IPS DF 6.9 (cell line): ENCODE data around the gene SLC12A3.

ENCODE experiments used
- DNase-seq: peaks from one replicate; pipeline ENCODE4 v3.0.0-alpha.2; 2013; ENCODE audit warnings: low read depth, low spot score
- H3K27ac ChIP-seq: one replicate; pipeline ENCODE4 v1.5.1; 2013; ENCODE audit warnings: low read length, control low read depth
- H3K27me3 ChIP-seq: 2 replicates; pipeline ENCODE4 v1.6.1; 2013; ENCODE audit warnings: mild to moderate bottlenecking, low read length; ENCODE audit not compliant: control insufficient read depth, insufficient read depth
- H3K36me3 ChIP-seq: 2 replicates; pipeline ENCODE4 v1.6.1; 2013; ENCODE audit warnings: low read length; ENCODE audit not compliant: control insufficient read depth, insufficient read depth
- H3K4me1 ChIP-seq: 2 replicates; pipeline ENCODE4 v1.6.1; 2013; ENCODE audit warnings: low read length; ENCODE audit not compliant: control insufficient read depth, insufficient read depth
- H3K4me3 ChIP-seq: 2 replicates; pipeline ENCODE4 v1.5.1; 2013; ENCODE audit warnings: mild to moderate bottlenecking, low read length
- H3K9me3 ChIP-seq: 2 replicates; pipeline ENCODE4 v1.6.1; 2013; ENCODE audit warnings: low read length, inconsistent platforms; ENCODE audit not compliant: control insufficient read depth, insufficient read depth
- WGBS: extraction: QIAGEN DNeasy Blood & Tissue Kit; methylation state at CpG from one replicate; pipeline ENCODE4 v1.1.7; 2013; ENCODE audit warnings: mixed read lengths, missing lambda C conversion rate; ENCODE audit not compliant: insufficient read length, insufficient coverage; 5-methylcytosine and 5-hydroxymethylcytosine counted together

Gene SLC12A3

DNA sequence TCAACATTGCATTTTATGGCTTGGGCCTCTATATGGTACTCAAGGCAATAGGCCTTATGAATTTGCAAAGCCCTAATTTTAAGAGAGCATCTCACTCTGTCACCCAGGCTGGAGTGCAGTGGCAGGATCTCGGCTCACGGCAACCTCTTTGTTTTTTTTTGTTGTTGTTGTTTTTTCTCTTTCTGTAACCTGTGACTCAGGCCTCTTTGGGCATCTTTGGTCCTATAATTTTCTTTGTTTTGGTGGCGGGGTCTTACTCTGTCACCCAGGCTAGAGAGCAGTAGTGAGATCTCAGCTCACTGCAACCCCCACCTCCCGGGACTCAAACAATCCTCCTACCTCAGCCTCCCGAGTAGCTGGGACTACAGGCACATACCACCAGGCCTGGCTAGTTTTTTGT lies 45.1 kb downstream of the SLC12A3 start:
- Histone ChIP-seq H3K27ac (no peak overlapping the region), H3K9me3 (no peaks in the 10 kb centered on the region), H3K36me3 (no peaks in the 10 kb centered on the region), H3K4me3 (no peak overlapping the region), H3K4me1 (peaks cover 4% of the 10 kb centered on the region; the same call in 1 of the 2 replicates), H3K27me3 (no peaks in the 10 kb centered on the region)
- DNase-seq: no peak
- no CpG with 5 or more reads among the region's 5 CpGs for WGBS

DNA sequence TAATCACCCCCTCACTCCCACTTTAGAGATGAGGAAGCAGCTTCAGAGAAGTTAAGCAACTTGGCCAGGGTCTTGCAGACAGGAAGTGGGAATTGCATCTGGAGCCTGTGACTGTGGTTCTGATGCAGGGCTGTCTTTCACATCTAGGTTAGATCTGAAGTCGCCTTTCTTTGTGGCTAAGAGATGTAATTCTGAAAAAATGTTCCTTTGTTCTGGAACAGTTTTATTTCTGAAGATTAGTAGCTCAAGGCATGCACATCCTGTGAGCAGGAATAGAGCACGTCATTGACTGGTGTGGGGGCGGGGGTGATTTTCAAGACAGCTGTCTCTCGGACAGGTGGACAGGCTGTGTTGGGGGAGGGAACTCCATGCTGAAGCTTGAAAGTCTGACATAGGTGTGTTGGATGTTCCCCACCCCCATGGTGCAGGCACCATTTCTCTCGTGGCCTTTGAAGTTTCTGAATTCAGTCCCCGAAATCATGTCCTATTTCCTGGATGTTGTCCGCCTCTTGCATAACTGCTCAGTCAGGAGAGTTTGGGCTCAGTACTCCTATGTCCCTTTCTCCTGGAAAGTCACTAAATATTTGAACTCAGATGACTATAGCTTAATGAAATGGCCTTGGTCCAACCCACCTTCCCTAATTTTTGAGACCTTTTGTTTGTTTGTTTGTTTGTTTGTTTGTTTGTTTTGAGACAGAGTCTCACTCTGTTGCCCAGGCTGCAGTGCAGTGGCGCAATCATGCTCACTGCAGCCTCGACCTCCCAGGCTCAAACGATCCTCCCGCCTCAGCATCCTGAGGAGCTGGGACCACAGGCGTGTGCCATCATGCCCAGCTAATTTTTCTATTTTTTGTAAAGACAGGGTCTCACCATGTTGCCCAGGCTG lies 45.9 kb downstream of the SLC12A3 start:
- Histone ChIP-seq H3K36me3 (no peaks in the 10 kb centered on the region), H3K27ac (no peak overlapping the region), H3K27me3 (no peaks in the 10 kb centered on the region), H3K9me3 (no peaks in the 10 kb centered on the region), H3K4me1 (peaks cover 4% of the 10 kb centered on the region; the same call in 1 of the 2 replicates), H3K4me3 (no peak overlapping the region)
- no peak for DNase-seq
- WGBS: no CpG with 5 or more reads among the region's 12 CpGs

GRCh38 chr16:56911771-56912571 lies 47.0 kb downstream of the SLC12A3 start:
- no peak overlapping the region for H3K27ac ChIP-seq
- no peak overlapping the region for H3K4me3 ChIP-seq
- no peaks in the 10 kb centered on the region for H3K36me3 ChIP-seq
- H3K27me3 ChIP-seq: no peaks in the 10 kb centered on the region
- no peaks in the 10 kb centered on the region for H3K9me3 ChIP-seq
- H3K4me1 ChIP-seq: peaks cover 4% of the 10 kb centered on the region; the same call in 1 of the 2 replicates
- no CpG with 5 or more reads among the region's 22 CpGs for WGBS
- DNase-seq: no peak

DNA sequence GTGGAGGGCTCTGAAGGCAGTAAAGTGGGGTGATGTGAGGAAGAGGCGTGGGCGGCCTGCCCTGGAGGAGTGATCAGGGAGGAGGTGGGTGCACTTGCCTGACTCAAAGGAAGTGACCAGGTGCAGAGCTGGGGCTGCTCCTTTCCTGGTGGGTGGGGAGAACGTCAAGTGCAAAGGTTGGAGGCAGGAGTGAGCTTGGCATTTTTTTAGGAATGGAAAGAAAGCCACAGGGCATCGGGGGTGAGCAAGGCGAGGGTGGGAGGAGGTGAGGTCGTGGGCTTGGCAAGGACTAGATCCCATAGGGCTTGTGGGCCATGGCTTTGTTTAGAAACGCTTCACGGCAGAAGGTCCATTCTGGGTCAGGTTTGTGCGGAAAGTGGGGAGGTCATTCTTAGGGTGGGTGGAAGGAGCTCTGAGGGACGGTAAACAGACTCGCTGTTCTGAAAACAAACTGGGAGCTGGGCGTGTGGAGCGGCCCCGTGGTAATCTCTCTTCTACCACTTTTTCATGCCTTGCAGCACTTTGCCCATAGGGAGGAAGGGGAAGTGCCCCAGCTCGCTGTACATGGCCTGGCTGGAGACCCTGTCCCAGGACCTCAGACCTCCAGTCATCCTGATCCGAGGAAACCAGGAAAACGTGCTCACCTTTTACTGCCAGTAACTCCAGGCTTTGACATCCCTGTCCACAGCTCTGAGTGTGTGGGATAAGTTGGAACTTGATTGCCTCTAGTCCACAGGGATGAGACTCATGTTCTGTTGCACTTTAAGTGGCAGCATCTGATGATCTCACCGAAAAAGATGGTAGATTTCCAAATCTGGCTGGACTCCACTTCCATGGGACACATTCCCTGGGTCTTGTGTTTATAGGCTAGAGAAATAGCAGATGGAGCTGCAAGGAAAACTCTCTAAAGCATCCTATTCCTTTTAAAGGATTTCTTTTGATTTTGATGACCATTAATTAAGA lies 48.0 kb downstream of the SLC12A3 start:
- no peak overlapping the region for H3K27ac ChIP-seq
- no peak for DNase-seq

GRCh38 chr16:56914896-56915295 lies 49.9 kb downstream of the SLC12A3 start:
- Histone ChIP-seq H3K36me3 (no peaks in the 10 kb centered on the region), H3K9me3 (no peaks in the 10 kb centered on the region), H3K27me3 (no peaks in the 10 kb centered on the region), H3K4me1 (peaks cover 4% of the 10 kb centered on the region; the same call in 1 of the 2 replicates), H3K27ac (no peak overlapping the region), H3K4me3 (no peak overlapping the region)
- no CpG with 5 or more reads among the region's 7 CpGs for WGBS
- DNase-seq: no peak

More for the DNA sequence above, 48.0 kb downstream of the SLC12A3 start:
- WGBS: no CpG with 5 or more reads among the region's 18 CpGs
- no peaks in the 10 kb centered on the region for H3K36me3 ChIP-seq
- no peak overlapping the region for H3K4me3 ChIP-seq
- H3K27me3 ChIP-seq: no peaks in the 10 kb centered on the region
- H3K4me1 ChIP-seq: peaks cover 4% of the 10 kb centered on the region; the same call in 1 of the 2 replicates
- H3K9me3 ChIP-seq: no peaks in the 10 kb centered on the region

GRCh38 chr16:56915336-56916119 lies 50.5 kb downstream of the SLC12A3 start:
- Histone ChIP-seq H3K9me3 (no peaks in the 10 kb centered on the region), H3K4me3 (no peak overlapping the region; the same call in 1 of the 2 replicates), H3K27me3 (no peaks in the 10 kb centered on the region), H3K36me3 (no peaks in the 10 kb centered on the region), H3K27ac (no peak overlapping the region), H3K4me1 (peaks cover 4% of the 10 kb centered on the region; the same call in 1 of the 2 replicates)
- no peak for DNase-seq
- no CpG with 5 or more reads among the region's 13 CpGs for WGBS

- Histone ChIP-seq H3K9me3 (no peaks in the 10 kb centered on the region), H3K27ac (no peak overlapping the region), H3K4me1 (peaks cover 2% of the 10 kb centered on the region; the same call in 1 of the 2 replicates), H3K36me3 (no peaks in the 10 kb centered on the region), H3K27me3 (no peaks in the 10 kb centered on the region), H3K4me3 (no peak overlapping the region)
- no peak for DNase-seq
- WGBS: no CpG with 5 or more reads among the region's 5 CpGs
These were observed 51.8 kb downstream of the SLC12A3 start for GRCh38 chr16:56916571-56917403.

GRCh38 chr16:56918467-56919012 lies 53.5 kb downstream of the SLC12A3 start:
- H3K9me3 ChIP-seq: no peaks in the 10 kb centered on the region
- H3K4me3 ChIP-seq: no peak overlapping the region
- WGBS: no CpG with 5 or more reads among the region's 12 CpGs
- H3K27me3 ChIP-seq: no peaks in the 10 kb centered on the region
- H3K27ac ChIP-seq: no peak overlapping the region
- no peak for DNase-seq
- no peaks in the 10 kb centered on the region for H3K4me1 ChIP-seq
- no peaks in the 10 kb centered on the region for H3K36me3 ChIP-seq
